Right lobe of liver (tissue), 4 donors: ENCODE measurements around the gene ZNF385B.

Experiments used
- POLR2A ChIP-seq: fragments of 450-650 bp; IDR thresholded peaks from one replicate; pipeline ENCODE4 v1.6.1; 2017; ENCODE audit warnings: antibody characterized with exemption, mild to moderate bottlenecking
- TF ChIP-seq, protein P1 (sequence below), 4 donors: fragments of 200-600 bp in 3 of 4; fragments of 450-650 bp in 1 of 4; IDR thresholded peaks; one replicate each; pipeline versions ENCODE4 v1.5.1 to v1.8.0; 2016 to 2022; ENCODE audit warnings: antibody characterized with exemption in 4 of 4, mild to moderate bottlenecking in 2 of 4
- donor health status: DM: no; HTN: no; CAD: no.
- donor health status: DM: no; HTN: no; CAD: no.
- donor health status: DM: no; HTN: yes; CAD: no.

DNA sequence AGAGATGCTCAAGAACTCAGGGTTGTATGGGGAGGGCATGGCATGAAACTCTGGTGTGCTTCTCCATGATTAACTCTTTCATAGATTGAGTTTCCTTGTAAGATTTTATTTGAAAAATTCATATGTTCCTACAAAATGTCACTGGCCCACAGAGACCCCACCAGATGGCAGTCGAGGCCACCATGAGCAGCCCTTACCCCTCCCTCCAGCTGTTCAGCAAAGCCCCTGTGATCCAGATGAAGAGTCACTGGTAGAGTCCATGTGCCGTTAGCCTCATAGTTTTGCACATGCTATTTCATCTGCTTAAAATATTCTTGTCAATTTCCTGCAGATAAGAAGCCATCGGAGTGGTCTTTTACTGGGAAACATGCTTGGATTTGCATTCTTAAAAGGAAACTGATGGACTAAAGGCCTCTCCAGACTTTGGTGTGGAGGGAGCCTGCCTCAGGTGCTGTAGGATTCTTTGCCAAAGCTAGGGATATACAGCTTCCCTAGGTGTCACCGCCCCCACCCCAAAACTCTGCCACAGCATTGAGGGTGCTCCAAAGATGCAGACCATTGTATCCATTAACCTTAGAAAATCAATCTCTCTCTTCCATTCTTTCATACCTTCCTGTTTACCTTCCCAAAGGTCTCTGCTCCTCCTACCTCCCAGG is 18.8 kb downstream of the ZNF385B start:
- TF ChIP-seq, protein P1, sequence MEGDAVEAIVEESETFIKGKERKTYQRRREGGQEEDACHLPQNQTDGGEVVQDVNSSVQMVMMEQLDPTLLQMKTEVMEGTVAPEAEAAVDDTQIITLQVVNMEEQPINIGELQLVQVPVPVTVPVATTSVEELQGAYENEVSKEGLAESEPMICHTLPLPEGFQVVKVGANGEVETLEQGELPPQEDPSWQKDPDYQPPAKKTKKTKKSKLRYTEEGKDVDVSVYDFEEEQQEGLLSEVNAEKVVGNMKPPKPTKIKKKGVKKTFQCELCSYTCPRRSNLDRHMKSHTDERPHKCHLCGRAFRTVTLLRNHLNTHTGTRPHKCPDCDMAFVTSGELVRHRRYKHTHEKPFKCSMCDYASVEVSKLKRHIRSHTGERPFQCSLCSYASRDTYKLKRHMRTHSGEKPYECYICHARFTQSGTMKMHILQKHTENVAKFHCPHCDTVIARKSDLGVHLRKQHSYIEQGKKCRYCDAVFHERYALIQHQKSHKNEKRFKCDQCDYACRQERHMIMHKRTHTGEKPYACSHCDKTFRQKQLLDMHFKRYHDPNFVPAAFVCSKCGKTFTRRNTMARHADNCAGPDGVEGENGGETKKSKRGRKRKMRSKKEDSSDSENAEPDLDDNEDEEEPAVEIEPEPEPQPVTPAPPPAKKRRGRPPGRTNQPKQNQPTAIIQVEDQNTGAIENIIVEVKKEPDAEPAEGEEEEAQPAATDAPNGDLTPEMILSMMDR (IDR thresholded peaks at IDR 0.05) = peak; percentile 18 to 51 (median 36)
- no peak for TF ChIP-seq POLR2A
